ENCODE data around the gene ITPKB.
"Not testable (repeated sequence)": the region's sequence is repeated elsewhere in the genome, so short reads cannot be mapped to it uniquely, and the experiment has no call there.

ITPKB gene

DNA sequence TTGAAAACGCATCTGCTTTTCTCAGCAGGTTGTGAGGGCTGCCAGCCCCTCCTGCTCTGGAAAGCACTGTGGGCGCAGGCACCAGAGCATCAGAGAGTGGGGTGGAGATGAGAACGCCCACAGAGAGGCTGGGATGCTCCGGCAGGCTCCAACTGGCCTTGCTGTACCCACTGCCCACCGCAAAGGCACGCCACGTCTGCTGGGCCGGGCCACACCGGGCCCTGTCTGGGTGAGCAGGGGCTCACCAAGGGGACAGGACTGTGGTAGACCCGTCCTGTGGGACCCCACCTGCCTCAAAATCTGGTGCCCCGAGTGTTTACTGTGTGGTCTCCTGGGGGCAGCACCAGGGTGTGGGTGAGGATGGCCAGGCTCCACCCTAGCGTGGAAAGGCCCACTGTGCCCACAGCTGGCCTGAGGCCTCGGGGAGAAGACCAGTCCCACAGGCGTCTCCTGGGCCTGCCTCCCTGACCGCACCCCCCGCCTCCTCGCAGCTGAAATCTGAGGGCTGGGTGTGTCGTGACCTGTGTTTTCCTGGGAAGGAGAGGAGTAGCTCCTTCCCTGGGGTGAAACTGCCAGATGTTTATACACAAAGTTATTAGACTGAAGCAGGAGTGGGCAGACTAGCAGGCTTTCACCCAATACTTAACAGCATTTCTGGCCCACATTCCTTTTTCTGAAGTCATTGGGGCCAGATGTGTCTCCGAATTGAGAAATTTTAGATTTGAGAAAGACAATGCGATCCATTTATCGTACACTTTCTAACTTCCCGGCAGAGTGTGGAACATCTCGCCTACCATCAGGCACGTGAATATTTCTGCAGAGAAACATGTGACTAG, 136.7 kb downstream of the ITPKB start:
- DNase-seq (ENCODE audit: low read depth) = no peak

DNA sequence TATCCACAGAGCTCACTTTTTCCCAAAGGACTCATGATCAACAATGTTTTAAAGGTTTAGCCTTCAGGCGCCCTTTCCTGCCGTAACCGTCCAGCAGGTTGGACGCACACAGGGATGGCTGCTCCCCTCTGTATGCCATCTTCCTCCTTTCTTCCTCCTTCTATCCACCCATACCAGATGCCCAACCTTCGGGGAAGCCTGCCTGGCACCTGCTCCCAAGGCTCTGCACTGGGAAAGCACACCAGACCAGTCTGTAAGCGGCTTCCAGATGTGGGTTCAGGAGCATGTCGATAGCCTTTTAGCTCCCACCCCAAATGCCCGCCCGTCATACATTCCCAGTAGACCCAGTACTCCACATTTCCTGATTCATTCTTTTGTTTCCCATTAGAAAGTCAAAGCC, 137.6 kb downstream of the ITPKB start:
- DNase-seq (ENCODE audit: low read depth) = no peak

DNA sequence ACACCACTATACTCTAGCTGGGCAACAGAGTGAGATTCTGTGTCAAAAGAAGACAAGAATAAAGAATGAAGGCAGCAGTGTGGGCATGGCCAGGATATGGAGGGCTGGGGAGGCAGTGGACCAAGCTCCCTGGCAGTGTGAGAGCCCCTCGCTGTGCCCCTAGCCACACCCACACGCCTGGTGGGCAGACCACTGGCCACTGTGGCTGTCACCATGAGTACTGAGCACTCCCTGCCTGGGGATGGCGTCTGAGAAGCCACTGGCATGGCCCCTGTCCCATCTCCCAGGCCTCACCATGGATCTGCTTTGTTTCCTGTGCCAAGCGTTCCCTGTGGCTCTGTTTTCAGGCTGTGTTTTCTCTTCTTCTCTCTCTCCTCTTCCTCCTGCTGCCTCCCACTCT, 138.8 kb downstream of the ITPKB start:
- DNase-seq (ENCODE audit: low read depth) = no peak

DNA sequence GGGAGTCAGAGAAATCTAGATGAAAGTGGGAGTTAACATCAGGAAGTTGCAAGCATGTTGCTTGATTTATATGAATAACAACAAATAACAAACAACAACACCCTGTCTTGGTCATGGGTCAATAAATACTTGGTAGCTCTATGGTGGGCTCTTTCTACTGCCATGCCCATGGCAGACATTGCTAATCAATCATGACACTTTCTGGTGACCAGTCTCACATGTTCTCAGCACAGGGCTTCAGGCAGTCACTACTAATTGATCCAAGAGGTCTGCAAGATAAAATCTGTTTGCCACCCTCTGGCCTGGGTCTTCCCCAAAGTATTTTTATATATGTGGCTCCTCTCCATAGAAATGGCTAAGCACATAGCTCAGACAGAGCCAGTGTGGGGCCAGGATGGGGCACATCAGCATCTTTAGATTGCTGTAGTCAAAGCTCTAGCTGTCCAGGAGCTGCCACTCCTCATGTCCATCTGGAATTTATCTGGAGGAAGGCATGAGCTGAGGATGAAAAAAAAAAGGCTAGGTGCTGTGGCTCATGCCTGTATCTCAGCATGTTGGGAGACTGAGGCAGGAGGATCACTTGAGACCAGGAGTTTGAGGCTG, 139.3 kb downstream of the ITPKB start:
- no peak for DNase-seq (ENCODE audit: low read depth)

DNA sequence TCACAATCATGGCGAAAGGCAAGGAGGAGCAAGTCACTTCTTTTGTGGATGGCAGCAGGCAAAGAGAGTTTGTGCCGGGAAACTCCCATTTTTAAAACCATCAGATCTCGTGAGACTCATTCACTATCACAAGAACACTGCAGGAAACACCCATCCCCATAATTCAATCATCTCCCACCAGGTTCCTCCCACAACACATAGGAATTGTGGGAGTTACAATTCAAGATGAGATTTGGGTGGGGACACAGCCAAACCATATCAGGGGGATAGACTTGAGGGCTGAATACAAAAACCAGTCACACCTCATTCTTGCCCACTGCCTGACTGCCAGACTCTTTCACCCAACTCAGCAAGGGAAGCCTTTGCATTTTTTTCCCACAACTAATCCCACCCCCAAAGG, 140.1 kb downstream of the ITPKB start:
- not testable (repeated sequence) for DNase-seq (ENCODE audit: low read depth)

DNA sequence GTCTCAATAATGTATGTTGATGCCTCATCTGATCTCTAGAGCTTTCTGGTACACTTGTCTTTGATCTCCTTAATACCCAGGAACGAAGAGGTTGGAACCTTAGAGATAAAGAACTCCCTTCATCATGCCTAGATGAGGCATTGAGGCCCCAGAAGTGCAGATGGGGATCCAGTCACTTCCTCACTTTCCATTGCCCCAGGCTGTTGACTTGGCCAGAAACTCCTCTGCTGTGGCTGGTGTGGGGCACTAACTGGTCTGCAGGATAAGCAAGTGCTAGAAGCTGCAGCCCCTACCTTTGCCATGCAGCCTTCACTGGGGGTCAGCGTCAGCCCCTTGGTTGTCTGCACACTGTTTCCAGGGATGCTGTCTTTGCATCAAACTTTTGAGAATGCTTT, 140.6 kb downstream of the ITPKB start:
- DNase-seq (ENCODE audit: low read depth) = no peak

DNA sequence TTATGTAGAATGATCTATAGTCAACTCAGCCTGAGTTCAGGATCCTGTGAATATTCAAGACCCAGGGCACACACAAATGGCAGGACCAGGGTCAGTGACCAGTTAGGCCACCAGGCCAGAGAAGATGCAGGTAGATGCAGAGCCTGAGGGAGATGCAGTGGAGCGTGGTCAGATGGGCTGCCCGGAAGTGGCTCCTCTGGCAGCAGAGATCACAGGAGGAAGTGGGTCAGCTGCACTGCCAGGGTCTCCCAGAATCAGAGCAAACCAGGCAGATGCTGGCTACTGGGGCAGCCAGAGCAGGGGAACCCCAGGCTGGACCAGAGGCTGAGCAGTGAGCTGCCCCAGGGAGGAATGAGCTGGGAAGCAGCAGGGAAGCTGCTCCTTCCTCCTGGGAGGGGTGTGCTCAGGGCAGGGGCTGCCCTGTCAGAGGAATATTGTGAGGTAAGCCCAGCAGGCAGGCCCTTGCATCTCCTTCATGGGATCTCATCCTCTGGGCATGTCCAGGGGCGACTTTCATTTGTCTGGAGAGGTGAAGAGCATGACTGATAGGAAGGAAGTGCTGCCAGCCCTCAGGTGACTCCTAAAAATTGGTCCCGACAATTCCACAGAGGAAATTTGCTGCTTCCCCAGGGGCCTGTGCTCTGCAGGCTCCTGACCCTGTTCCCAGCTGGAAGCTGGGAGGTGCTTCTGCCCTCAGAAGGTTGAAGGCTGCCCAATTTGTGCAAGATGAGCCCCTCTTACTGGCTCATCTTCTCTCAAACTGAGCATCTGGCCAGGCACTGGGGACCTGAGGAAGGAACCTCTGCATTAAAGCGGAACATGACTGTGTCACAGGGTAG, 141.2 kb downstream of the ITPKB start:
- no peak for DNase-seq (ENCODE audit: low read depth)

DNA sequence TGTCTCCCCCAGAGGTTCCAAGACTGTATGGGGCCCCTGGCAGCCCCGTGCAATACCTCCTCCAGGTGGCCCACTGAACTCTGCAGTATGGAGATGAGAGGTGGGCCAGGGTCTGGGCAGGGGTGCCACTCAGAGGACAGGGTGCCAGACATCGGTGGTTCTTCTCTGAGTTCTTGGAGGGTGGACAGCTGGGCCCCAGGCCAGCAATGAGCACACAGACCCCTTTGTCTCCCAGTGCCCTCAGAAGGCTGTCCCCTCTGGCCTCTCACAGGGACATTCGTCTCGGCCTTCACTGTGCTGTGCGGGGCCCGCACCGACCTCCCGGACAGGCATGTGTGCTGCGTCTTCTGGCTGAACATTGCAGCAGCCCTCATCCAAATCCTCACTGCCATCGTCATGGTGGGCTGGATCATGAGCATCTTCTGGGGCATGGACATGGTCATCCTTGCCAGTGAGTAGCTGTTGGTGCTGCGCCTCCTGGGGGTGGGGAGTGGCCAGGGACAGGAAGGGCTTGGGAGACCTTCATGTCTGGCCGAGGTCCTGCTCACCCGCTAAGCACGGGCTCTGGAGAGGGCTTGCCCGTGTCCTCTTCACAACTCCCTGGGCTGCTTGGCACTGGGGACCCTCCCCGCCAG, 142.4 kb downstream of the ITPKB start:
- no peak for DNase-seq (ENCODE audit: low read depth)

DNA sequence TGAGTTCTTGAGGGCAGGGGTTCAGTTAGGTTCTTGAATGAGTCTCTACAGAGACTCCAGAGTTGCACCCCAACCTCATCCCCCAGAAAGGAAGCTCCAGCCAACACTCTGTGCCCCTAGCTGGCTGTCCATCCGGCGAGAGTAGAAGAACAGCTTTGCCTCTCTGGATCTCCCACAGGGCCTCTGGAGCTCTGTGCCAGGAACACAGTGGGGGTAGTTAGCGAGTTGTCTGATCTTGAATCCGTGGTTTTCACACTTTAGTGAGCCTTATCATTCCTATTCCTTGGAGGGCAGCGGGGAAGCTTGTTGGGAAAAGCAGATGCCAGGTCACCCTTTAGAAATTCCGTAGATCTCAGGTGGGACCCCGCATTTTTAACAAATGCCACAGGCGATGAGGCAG, 145.5 kb downstream of the ITPKB start:
- DNase-seq (ENCODE audit: low read depth) = no peak

DNA sequence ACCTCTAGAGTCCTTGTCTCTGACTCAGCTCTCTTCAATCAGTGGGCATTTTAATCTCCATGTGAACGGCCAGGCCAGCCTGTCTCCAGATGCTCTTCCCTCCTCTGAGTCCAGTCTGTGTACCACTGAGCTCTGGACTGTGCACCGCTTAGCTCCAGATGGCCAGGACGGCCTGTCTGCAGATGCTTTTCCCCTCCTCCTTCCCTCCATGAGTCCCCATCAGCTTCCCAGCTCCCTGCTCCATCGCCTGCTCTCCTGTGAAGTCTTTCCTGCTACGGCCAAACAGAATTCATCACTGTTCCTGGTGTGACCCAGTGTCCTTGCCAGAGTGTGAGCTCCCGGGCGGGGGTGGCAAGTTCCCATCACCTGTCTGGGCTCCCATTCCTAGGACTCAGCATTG, 148.5 kb downstream of the ITPKB start:
- DNase-seq (ENCODE audit: low read depth) = no peak

DNA sequence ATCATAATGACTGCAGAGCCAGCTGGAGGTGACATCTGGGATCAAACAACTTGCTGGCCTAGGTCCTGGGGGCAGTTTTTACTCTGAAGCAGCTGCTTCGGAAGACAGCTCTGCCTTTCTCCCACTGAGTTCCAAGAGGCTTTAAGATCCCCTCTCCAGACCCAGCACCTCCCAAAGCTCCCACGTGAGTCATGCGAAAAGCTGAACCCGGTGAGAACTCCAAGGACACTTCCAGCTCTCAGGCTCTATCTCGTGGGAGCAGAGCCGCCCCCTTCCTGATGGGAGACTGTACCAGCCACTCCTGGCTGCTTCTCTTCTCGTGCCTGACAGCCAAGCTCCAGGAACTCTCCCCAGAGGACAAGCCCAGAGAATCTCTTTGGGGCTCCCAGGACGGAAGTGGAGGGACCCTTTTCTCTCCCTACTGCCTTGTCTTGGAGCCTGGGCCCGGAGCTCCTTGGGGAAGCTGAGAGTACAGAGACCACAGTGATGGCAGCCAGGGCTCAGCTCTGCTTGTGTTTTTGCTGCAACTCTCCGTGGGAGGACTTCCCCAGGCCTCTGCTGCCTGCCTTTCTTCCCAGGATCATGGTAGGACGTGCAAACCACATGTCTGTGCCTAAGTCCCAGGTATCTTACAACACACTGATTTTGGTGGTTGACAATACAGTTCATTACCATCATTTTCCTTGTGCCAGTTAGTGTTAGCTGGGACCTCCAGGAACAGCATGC, 149.9 kb downstream of the ITPKB start:
- no peak for DNase-seq (ENCODE audit: low read depth)

DNA sequence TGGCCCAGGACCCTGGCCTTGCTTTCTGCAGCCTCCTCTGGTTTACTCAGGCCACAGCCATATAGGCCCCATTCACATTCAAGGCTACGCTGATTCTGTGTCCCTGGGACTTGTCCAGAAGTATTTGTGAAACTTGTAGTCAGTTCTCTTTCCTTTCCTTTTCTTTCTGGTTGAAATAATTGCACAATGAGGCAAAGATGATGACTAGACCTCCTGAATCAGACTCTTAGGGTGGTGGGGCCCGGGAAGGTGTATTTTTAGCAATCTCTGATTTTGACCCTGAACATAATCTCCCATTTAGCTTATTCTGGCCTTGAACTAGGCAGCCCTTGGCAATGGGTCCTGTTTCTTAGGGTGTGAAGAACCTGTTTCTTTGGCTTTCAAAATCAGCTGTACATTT, 150.6 kb downstream of the ITPKB start:
- no peak for DNase-seq (ENCODE audit: low read depth)

DNA sequence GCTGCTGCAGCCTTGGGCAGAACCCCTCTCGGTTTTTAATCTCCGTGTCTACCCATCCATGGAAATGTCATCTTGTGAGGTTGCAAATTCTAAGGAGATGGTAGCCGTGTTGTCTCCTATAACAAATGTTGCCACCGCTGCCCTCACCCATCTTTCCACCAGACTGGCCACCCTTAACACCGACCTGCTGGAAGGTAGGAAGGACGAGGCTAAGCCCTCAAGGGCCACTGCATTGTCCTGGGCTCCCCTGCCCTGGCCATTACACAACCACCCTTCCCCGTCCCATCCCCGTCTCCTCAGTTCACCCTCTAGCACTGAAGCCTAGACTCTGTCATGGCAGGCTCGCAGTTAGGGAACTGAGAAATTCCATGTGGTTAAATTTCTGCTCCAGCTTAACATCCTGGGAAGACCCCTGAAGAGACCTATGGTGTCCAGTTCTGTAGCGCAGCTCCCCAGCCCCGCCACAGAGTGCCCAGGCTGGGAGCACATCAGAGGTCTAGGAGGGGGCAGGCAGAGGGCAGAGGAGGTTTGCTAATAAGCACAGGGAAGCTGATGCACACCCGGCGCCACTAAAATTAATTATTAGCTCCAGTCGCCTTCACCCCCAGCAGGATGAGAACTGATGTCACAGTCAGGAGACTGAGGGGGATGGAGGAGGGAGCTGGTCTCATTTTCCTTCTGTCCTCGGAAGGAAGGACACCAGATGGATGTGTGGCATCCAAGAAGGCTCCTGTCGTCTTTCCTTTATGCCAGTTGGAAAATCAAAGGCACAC, 152.2 kb downstream of the ITPKB start:
- DNase-seq (ENCODE audit: low read depth) = no peak

DNA sequence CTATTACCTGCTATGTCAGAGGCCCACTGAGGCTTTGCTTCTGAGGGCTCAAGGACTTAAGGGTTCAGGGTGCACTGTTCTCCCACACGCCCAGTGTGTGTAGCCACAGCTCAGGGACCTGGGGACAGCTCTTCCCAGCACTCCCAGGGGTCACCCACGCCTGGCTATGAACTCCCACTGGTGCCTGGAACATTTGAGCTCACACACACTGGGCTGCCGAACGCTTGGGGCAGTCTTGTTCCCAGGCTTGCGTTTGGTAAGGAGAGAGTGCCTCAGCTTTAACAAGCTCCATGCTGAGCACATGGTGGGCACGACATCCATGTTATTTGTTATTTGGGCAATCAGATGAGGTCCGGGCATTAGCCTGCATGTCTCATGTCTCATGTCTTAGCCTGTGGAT, 153.0 kb downstream of the ITPKB start:
- no peak for DNase-seq (ENCODE audit: low read depth)

DNA sequence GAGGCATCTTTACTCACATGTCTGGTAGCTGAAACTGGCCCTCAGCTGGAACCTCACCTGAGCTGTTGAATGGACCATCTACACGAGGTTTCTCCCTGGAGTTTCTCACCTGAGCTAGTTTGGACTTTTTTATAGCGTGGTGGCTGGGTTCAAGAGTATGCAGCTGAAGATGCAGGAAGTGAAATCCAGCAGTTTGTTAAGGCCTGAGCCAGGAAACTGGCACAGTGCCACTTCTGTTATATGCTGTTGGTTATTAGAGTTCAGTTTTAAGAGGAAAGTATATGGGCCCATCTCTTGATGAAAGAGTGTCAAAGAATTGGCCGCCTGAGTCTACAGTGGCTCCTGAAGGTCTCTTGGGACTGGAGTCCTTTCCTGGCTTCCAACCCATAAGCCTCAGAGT, 154.9 kb downstream of the ITPKB start:
- no peak for DNase-seq (ENCODE audit: low read depth)

DNA sequence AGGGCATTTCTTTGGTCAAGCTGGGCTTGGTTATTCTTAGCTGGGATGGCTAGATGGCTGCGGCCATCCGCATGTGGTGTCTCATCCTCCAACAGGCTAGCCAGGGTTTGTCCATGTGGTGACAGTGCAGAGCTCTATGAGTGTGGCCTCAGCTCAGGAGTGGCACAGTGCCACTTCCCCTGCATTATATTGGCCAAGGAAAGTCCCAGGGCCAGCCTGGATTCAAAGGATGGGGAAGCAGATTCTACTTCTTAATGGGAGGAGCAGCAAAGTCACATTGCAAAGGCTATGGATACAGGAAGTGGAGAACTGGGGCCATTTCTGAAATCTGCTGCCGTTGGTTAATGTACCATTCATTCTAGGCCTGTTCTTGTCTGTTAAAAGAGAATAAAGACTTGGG, 156.1 kb downstream of the ITPKB start:
- no peak for DNase-seq (ENCODE audit: low read depth)
